GM19025 (cell line): Measurements from ENCODE around the gene FH.

Source experiments
- ATAC-seq: cut with Tn5 transposase; IDR thresholded peaks from one replicate; pipeline ENCODE4 v1.9.1; 2021; ENCODE audit warnings: mild to moderate bottlenecking, low read depth, moderate library complexity; ENCODE audit not compliant: unreplicated experiment

FH gene

DNA sequence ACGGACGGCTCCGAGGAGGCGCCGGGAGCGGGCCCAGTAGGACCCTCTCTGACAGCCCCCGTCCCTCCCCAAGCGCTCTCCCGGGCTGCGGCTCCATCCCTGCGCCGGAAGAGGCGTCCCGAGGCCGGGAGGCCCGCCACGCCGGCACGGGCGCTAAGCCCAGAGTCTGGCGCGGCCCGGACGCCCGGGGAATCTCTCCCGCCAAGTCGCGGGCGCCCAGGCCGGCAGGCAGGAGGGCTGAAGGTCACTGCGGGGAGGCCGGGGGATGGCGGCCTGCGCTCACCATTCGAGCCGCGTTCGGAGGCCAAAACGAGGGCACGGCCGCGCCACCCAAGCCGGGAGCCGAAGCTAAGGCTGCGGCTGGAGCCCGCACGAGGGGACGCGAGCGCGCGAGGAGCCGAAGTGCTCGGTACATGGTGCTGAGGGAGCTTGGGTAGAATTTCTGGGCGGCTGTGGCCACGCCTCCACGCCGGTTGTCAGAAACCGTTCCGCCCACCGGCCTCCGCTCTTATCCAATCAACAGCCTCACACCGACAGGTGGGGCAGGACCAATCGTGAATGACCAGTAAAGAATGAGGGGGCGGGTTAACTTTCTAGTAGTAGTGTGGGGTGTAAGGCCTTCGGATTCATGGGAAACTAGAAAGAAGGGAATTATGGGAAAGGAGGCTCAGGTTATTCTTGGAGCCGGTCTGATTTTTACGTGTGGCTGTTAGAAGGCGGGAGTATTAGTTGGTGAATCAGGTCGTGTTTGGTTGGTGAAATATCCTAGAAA lies at the start of gene FH:
FH (minus strand) TSS at position 448 of the 772 bp plus-strand sequence; CDS start at position 415, 33 bp downstream.
- peak; percentile 97 for ATAC-seq

GRCh38 chr1:241560849-241561187 lies 41.3 kb upstream of the FH start:
- ATAC-seq = no peak

DNA sequence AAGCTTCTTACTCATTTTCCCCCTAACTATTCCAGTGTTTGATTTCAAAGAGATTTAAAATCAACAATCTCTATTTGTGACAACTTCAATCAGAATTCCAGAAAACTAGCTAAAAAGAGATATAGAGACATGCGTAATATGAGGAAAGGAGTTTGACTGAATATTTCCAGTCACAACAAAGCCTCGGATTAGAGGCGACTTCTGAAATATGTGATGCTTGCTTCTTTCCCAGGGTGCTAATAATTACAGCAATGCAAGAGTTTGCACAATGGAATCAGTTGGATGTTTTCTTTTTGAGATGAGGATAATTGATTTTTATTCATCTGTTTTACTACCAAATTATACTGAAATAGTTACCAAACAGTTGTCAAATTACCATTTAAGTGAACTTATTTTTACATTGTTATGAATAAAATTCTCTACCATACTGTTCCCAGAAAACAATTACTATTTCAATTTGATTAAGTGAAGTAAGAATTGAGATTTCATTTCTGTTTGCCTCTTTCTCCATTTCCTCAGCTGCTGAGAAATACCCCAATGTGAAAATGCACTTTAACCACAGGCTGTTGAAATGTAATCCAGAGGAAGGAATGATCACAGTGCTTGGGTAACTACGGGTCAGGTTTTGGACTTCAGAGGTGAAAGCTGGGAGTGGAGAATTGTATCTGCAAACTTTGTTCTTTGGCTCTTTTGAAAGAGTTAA lies 40.7 kb upstream of the FH start:
- ATAC-seq = no peak

GRCh38 chr1:241557551-241558193 lies 38.1 kb upstream of the FH start:
- no peak for ATAC-seq

DNA sequence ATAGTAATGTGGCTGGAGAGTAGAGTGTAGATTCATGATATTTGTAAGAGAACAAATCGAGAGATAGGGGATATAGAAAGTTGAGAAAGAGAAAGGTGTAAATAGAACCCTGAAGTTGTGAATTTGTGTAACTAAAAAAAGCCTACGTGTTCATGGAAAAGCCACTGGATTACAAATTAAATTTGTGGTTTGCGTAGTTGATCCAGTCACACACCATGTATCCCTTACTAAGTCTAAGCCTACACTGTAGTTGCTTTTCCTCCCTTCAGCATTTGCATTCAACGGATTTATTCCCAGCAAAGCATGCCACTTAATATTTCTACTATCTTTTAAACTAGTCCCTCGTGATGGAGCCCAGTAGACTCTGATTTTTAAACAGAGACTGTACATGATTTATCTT lies 37.5 kb upstream of the FH start:
- no peak for ATAC-seq

- no peak for ATAC-seq
These were observed 36.0 kb upstream of the FH start for GRCh38 chr1:241555526-241555925.

GRCh38 chr1:241553886-241554592 lies 34.5 kb upstream of the FH start:
- ATAC-seq = no peak

- ATAC-seq = peak; percentile 62
These were observed 32.4 kb upstream of the FH start for GRCh38 chr1:241551759-241552638.

DNA sequence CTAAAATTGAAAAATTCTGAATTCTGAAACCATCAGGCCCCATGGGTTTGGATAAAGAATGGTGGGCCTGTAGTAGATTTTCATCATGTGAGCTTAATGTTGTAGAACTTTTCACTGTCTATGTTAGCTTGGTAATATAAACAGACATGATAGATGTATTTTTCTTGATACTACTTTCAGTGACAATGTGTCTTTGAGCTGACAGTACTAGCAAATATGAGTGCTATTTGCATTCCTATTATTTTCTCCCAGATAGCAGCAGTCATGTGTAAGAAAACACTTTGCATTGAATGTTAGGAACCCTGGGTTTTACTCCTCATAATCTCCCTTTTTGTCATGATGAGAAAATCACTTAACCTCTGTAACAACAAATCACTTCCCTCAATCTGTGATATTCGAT lies 30.8 kb upstream of the FH start:
- no peak for ATAC-seq

DNA sequence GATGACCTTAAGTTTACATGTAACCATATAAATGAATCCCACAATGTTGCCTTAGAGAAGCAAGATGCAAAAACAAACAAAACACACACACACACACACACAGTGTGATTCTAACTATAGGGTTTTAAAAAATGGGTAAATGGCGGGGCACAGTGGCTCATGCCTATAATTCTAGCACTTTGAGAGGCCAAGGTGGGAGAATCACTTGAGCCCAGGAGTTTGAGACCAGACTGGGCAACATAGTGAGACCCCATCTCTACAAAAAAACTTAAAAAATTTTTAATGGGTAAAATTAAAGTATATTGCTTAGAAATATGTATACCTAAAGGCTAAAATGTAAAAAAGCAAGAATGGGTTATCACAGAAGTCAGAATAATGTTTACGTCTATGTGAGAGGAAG lies 28.5 kb upstream of the FH start:
- ATAC-seq = no peak

- no peak for ATAC-seq
These were observed 22.8 kb upstream of the FH start for GRCh38 chr1:241542199-241542907.

- ATAC-seq = no peak
These were observed 17.4 kb upstream of the FH start for GRCh38 chr1:241536969-241537368.

DNA sequence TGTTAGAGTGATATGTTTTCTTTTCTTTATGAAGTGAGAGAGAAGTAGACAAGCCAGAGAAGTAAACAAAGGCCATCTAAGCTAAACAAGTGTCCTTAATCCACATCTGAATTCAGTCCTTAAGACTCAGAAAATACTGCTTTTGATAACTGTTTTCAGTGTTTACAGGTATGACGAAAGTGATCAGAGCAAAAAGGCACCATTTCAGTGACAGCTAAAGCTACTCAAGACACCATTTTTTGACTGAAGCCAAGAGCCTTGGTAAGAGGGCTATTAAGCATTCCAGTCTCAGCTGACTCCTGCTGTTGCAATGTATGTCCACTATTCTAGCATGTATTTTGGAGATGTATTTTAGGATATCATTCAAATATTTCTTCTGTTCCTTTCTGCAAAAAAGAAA lies 16.7 kb upstream of the FH start:
- no peak for ATAC-seq

- ATAC-seq = peak; percentile 36
These were observed 14.0 kb upstream of the FH start for GRCh38 chr1:241533326-241534115.

GRCh38 chr1:241532864-241533263 lies 13.3 kb upstream of the FH start:
- peak; percentile 45 for ATAC-seq

- peak; percentile 20 for ATAC-seq
These were observed 12.6 kb upstream of the FH start, which contains the start of gene KMO for GRCh38 chr1:241532162-241532531. Gene KMO (plus strand): TSS chr1:241532378. CDS start chr1:241532445, 67 bp downstream.

- ATAC-seq = peak; percentile 58
These were observed 11.9 kb upstream of the FH start for GRCh38 chr1:241531195-241532161.
